AG04449 (cell line): ENCODE measurements around the gene SLC22A16.
"Not testable (repeated sequence)": the region's sequence is repeated elsewhere in the genome, so short reads cannot be mapped to it uniquely, and the experiment has no call there.

ENCODE experiments used
- CTCF ChIA-PET: fragments of 350-600 bp; formaldehyde crosslinking; extraction: SDS; loops from one replicate; lab custom pipeline; 2021; ENCODE audit warnings: antibody characterized with exemption; lab: Yijun Ruan, JAX
- POLR2A ChIA-PET: fragments of 400-600, 350-600 bp; formaldehyde crosslinking; extraction: SDS; loops from one replicate; lab custom pipeline; 2020; ENCODE audit warnings: antibody characterized with exemption, inconsistent platforms; lab: Yijun Ruan, JAX
- DNase-seq: peaks from one replicate; pipeline ENCODE4 v3.0.0-alpha.2; 2010; ENCODE audit warnings: low read depth, low spot score
- H3K4me3 ChIP-seq: 2 replicates; pipeline ENCODE4 v1.5.1; 2011; ENCODE audit warnings: low read depth, mild to moderate bottlenecking, control low read depth, low read length
- TF ChIP-seq, protein P1 (sequence below): IDR thresholded peaks from one replicate; pipeline ENCODE4 v1.5.1; 2011; ENCODE audit warnings: mild to moderate bottlenecking, moderate library complexity, low read length, control low read depth, inconsistent platforms; ENCODE audit not compliant: insufficient read depth; ENCODE audit errors: missing control alignments

The SLC22A16 gene

DNA sequence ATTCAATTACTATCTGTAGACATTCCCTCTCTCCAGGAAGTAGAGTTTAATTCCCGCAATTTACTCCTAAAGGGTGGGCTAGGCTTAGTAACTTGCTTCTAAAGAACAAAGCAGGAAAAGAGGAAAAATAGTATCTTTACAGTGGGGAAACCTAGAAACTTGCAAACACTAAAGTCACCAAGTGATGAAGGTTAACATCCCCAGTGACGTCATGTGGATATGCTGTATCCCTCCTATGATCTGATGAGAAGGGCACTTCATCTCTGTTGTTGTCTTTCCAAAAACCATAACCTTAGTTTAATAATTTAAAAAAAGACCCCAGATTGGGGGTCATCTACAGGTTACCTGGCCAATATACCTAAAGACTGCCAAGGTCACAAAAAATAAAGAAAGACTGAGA is 17.3 kb downstream of the SLC22A16 start:
- TF ChIP-seq, protein P1, sequence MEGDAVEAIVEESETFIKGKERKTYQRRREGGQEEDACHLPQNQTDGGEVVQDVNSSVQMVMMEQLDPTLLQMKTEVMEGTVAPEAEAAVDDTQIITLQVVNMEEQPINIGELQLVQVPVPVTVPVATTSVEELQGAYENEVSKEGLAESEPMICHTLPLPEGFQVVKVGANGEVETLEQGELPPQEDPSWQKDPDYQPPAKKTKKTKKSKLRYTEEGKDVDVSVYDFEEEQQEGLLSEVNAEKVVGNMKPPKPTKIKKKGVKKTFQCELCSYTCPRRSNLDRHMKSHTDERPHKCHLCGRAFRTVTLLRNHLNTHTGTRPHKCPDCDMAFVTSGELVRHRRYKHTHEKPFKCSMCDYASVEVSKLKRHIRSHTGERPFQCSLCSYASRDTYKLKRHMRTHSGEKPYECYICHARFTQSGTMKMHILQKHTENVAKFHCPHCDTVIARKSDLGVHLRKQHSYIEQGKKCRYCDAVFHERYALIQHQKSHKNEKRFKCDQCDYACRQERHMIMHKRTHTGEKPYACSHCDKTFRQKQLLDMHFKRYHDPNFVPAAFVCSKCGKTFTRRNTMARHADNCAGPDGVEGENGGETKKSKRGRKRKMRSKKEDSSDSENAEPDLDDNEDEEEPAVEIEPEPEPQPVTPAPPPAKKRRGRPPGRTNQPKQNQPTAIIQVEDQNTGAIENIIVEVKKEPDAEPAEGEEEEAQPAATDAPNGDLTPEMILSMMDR = no peak
- CTCF ChIA-PET = no interaction called here
- DNase-seq = no peak
- POLR2A ChIA-PET = no interaction called here
- no peak overlapping the region for H3K4me3 ChIP-seq

DNA sequence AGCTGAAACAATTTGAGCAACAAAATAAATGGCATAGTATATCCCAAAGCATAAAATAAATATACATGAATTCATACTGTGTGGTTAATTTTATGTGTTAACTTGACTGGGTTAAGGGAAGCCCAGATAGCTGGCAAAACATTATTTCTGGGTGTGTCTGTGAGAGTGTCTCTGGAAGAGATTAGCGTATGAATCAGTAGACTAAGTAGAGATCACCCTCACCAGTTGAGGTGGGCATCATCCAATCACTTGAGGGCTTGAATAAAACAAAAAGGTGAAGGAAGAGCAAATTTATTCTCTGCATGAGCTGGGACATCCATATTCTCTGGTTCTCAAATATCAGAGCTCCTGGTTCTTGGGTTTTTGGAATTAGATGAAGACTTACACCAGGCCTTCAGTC is 17.9 kb downstream of the SLC22A16 start:
- TF ChIP-seq, protein P1 = no peak
- POLR2A ChIA-PET = no interaction called here
- CTCF ChIA-PET = no interaction called here
- no peak for DNase-seq
- no peak overlapping the region for H3K4me3 ChIP-seq

DNA sequence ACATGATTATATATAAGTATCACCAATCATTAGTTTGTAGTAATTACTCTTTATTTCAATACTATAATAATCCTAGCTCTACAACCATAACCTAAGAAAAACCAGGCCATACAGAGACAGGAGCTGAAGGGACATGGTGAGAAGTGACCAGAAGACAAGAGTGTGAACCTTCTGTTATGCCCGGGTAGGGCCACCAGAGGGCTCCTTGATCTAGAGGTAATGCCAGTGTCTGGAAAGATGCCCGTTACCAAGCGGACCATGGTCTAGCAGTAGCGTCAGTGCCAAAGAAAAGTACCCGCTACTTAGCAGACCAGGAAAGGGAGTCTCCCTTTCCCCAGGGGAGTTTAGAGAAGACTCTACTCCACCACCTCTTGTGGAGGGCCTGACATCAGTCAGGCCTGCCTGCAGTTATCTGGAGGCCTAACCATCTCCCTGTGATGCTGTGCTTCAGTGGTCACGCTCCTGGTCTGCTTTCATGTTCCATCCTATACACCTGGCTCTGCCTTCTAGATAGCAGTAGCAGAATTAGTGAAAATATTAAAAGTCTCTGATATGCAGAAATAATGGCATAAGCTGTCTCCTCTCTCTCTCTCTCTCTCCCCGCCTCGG is 18.7 kb downstream of the SLC22A16 start:
- TF ChIP-seq, protein P1 = peak; percentile 22
- H3K4me3 ChIP-seq, DNase-seq, POLR2A ChIA-PET, CTCF ChIA-PET: not testable (repeated sequence)

DNA sequence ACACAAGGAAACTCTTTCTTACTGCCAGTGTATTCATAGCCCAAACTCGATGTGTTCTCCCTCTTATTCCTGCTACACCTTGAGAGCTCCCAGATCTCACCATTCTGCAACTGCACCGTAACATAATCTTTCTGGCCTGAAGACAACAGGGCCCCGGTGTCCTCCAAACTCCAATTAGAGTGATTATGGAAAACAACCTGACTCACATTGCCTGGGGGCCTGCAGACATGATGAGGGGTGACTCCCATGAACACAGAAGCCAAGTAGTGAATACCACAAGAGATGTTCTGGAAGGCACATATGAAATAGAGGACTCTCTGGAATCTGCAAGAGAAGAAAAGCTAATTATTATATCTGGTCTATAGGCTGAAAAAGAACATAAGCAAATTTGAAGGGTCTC is 19.7 kb downstream of the SLC22A16 start:
- CTCF ChIA-PET = no interaction called here
- POLR2A ChIA-PET = no interaction called here
- TF ChIP-seq, protein P1 = no peak
- no peak for DNase-seq
- no peak overlapping the region for H3K4me3 ChIP-seq

DNA sequence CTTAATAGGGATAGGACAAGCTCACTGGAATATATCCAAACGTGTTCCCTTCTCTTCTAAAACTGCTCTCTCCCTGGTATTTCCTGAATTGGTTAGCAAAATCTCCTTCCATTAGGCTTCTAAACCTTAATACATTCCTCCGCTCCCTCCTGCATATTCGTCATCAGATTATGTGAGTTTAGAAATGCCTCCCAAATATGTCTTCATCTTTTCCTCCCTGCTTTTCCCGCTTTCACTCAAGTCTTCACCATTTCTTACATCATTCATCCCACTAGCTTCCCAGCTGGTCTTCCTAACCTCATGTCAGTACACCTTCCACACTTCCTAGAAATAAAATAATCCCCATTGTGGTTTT is 26.9 kb downstream of the SLC22A16 start:
- no peak for DNase-seq
- ChIA-PET CTCF (interaction anchor here (0.9 kb wide), 1 partner anchor 58 kb away, joined by 3 read pairs; no protein-coding TSS in a partner anchor), POLR2A (no interaction called here)
- TF ChIP-seq, protein P1 = no peak
- H3K4me3 ChIP-seq = no peak overlapping the region

DNA sequence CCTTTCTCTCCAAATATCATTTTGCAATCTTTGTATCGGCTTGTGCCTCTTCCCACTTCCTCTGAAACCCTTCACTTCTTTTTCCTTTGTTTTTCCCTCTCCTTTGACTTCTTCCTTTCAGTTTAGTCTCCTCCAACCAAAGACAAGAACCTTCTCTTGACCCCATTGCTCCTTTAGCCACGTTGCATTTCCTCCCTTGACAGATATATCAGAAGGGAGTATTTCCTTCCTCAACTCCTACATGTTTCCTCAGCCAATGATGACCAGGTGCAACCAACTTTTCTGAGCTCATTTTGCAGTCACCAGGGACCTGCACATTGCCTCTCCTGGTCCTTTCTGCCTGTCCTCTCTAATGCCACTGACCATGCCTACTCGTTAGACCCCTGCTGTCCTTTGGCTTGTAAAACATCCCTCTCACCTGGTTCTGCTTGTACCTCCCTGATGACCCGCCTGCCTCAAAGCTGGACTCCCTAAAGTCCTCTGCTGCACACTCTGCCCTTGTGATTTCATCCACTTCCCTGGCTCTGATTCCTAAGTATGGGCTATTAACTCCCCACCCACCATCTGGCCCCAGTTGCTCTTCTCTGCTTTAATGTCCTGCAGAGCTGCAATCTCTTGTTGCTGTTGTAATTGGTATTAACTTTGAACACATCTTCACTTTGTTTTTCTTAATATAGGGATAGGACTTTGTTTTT is 27.4 kb downstream of the SLC22A16 start:
- TF ChIP-seq, protein P1 = no peak
- H3K4me3 ChIP-seq = no peak overlapping the region
- ChIA-PET CTCF (interaction anchor here (0.9 kb wide), 1 partner anchor 58 kb away, joined by 3 read pairs; no protein-coding TSS in a partner anchor), POLR2A (no interaction called here)
- no peak for DNase-seq
